HG03469 (cell line): ENCODE data around the gene TEX261.

Source experiments
- ATAC-seq: cut with Tn5 transposase; IDR thresholded peaks from one replicate; pipeline ENCODE4 v1.9.1; 2021; ENCODE audit warnings: mild to moderate bottlenecking, moderate library complexity, moderate number of reproducible peaks; ENCODE audit not compliant: unreplicated experiment

Gene TEX261

DNA sequence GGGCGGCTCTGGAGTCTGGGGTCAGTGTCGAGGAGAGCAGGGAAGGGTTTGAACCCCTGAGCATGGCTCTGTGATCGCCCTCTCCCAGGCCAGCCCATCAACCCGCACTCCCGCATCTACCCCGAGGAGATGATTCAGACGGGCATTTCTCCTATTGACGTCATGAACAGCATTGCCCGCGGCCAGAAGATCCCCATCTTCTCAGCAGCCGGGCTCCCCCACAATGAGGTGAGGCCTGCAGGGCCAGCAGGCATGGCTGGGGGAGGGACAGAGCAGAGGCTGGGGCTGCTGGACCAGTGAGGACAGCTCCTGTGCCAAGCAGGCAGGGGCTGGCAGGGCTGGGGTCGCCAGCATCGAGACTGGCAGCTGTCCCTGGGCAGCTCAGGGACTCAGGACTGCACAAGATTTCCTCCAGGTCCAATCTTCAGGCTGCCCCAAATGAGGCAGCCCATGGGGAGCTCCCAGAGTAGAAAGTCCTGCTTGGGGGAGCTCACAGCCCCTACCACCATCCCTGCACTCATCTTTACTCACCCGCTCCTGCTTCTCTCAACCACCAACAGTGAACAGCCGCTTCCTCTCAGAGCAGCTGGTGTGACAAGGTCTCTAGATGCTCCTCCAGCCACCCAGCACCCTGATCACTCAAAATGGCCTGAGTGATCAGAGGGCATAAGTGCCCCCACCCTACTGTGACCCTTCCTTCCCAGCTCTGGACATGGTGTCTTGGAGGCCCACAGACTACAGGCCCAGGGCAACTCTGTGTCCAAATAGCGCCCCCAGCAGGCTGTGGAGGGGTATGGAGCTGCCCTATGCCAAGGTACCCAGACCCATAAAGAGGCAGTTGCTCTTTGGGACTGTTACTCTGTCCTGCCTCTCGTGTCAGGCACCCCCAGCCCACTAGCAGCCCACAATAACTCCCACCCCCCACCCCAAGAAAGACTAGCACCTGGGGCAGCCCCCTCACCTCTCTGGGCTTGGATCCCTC lies 34.5 kb downstream of the TEX261 start:
- no peak for ATAC-seq

DNA sequence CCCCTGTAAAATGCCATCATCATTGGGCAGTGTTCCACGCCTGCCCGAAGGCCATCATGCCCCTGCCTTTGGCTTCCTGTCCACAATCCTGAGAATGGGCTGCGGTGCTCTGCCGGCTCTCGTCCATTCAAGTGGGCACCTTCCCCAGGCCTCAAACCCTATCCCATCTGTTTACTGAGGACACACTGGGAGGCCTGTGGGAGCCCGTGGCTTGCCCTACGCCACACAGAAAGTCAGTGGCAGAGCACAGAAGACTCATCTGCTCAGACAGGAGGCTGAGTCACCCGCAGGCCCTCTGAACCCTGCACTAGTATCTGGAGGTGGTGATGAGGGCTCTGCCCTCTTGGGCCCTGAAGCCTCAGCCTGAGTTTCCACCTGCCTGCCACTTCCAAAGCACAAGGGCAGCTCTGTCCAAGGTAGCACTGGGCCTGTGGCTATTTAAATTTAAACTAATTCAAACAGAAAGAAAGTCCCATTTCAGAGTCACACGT lies 35.4 kb downstream of the TEX261 start:
- ATAC-seq: no peak

- no peak for ATAC-seq
Measured at GRCh38 chr2:70958759-70959158, 35.9 kb downstream of the TEX261 start.

DNA sequence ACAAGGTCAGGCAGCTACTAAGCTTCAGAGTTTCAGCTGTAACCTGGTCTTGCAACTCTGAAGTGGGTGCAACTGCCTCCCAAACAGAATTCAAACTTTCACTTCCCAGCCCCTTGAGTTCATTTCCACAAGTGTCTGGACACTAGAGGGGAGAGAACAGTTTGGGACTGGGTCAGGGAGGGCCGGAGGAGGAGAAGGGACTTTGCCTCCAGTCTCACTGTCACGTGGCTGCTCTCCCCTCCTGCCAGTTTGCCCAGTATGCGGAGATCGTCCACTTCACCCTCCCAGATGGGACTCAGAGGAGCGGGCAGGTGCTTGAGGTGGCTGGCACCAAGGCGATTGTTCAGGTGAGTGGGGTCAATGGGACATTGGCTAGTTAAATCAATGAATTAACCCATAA lies 36.9 kb downstream of the TEX261 start:
- ATAC-seq: no peak

DNA sequence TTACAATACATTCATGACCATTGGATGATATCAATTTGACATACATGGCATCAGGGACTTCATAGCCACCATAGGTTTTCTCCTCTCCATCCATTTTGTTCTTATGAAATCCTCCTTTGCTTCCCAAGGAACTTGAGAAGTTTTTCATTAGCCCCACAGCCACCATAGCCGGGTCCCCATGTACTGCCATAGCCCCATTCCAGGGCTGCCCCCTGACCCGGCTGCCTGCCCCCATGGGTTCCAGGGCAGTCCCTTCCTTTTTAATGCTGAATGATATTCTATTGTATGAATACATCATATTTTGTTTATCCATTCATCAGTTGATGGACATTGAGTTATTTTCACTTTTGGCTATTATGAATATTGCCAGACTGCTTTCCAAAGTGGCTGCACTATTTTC lies 38.5 kb downstream of the TEX261 start:
- ATAC-seq: no peak

DNA sequence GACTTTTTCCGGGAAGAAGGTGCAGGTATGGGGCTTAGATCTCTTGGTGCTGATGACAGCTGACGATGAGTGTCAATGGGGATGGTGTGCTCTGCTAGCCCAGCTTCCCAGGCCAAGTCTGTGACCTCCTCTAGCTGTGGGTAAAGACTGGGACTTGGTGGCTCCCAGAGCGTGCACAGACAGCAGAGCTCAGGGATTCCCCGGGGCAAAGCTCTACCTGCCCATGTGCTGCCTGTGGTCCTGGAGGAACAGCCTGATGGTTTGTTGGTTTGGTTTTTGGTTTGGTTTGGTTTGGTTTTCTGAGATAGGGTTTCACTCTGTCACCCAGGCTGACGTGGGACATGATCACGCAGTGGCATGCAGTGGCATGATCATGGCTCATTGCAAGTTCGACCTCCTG lies 39.8 kb downstream of the TEX261 start:
- no peak for ATAC-seq

- ATAC-seq: no peak
Measured at GRCh38 chr2:70949086-70949485, 45.6 kb downstream of the TEX261 start.

DNA sequence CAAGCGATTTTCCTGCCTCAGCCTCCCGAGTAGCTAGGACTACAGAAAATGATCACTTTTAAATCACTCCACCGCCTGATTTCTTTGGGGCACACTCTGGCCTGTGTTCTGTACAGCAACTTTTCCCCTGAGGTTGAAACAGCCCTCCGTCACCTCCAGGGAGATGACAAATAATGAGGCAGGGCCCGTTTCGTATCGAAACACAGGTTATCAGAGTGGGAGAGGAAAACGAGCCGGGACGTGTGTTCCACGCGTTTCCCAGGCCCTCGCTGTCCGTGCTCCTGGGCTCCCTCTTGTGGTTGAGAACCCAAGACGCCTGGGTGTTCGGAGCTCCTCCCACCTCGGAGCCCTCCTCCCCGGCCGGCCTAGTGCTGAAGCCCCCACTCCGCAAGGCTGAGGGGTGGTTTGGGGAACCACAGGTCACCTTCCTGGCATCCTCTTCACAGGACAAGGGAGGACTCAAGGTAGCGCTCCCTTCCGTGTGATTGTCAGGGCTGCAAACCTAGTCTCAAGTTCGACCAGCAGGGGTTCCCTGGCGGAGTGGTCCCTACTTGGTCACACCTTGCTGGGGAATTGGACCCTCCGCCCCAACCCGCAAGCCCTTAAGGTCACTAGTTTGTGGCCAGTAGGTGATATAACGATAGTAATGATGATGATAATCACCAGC lies 46.2 kb downstream of the TEX261 start:
- ATAC-seq: no peak

GRCh38 chr2:70947556-70948184 lies 47.0 kb downstream of the TEX261 start:
- ATAC-seq: no peak

GRCh38 chr2:70946832-70947442 lies 47.7 kb downstream of the TEX261 start:
- no peak for ATAC-seq

DNA sequence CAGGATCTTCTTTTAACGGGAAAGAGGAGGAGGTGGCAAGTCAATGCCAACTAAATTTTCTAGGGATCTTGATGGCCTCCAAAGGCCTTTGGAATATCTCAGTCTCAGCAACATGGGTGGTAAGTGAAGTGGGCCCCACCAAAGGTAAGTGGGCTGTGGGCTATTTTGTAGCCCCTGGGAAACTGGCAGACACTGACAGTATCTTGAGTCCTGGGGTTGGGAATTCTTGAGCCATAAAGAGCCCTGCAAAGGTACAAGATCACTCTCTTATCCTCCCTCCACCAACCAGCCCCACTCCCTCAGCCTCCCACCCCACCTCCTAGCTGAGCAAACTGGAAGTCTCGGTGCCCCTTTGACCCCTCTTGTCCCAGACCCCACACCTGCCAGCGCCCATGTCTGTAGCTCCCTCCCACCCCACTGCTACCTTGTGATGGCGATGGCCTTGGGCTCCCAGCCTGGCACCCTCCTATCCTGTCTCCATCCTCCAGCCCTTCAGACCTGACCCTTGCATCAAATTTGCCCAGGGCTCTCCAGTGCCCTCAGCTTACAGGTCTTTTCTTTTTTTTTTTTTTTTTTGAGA lies 50.5 kb downstream of the TEX261 start:
- ATAC-seq: no peak

- ATAC-seq: no peak
Measured at GRCh38 chr2:70943205-70943871, 51.3 kb downstream of the TEX261 start.

GRCh38 chr2:70942396-70943204 lies 52.1 kb downstream of the TEX261 start:
- ATAC-seq: no peak

GRCh38 chr2:70941701-70942100 lies 53.0 kb downstream of the TEX261 start:
- no peak for ATAC-seq

- no peak for ATAC-seq
Measured at GRCh38 chr2:70941186-70941585, 53.5 kb downstream of the TEX261 start.

DNA sequence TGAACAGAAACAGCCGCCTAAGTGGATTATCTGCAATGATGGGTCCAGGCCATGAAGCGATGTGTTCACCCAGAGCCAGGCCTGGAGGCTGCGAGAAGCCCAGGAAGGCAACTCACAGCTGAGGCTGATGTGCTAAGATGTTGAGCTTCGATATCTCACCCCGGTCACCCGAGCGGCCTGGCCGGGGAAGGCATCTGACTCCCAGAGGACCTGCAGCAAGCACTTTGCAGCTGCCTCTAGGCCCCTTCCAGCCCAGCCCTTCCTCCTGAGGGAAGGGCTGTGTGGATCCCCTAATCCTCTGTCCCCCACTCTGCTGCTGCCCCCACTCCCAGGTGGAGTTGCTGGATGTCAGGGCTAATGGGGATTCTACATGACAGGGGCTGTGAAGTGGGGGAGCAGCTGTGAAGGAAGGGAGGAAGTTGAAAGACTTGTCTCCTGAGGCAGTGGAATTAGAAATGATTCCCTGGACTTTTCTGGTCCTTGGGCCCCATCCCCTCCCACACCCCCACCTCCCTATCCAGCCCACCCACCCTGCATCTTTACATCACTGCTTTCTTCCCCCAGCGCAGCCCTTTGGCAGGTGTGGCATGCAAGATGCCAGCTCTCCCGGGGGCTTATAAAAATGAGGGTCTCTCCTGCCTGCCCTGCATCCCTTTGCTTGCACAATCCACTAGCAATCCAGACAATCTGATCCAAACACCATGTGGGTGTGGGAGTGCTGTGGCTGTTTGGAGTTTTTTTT lies 54.7 kb downstream of the TEX261 start:
- no peak for ATAC-seq

GRCh38 chr2:70939001-70939838 lies 55.5 kb downstream of the TEX261 start:
- no peak for ATAC-seq

DNA sequence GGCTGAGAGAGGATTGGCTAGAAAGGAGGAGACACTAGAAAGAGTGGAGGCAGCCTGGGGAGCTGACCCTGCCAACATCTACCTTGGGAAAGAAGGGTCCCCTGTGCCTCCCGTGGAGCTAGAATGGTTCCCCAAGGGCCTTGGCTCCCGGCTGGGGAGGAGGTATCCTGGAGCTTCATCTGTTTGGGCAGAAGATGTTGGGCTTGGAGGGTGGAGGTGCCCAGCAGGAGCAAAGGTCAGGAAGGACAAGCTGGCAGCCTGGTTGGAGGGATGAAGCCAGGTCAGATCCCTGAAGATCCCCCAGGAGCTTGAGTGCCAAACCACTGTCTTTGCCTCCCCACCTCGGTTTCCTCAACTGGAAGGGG lies 56.1 kb downstream of the TEX261 start:
- no peak for ATAC-seq
